Nephron (organoid): ENCODE data around the gene CEP78.

Experiments
- H3K27ac Mint-ChIP-seq, 3 experiments: 2 replicates each; pipeline ENCODE4 v1.8.0; 2020; ENCODE audit warnings: mixed read lengths in 3 of 3, mild to moderate bottlenecking in 2 of 3, moderate library complexity in 1 of 3
- H3K27me3 Mint-ChIP-seq: 2 replicates; pipeline ENCODE4 v1.8.0; 2021; ENCODE audit warnings: low read depth, mild to moderate bottlenecking, moderate library complexity, mixed read lengths
- H3K36me3 Mint-ChIP-seq: 2 replicates; pipeline ENCODE4 v1.8.0; 2020; ENCODE audit warnings: low read depth, mixed read lengths
- H3K4me1 Mint-ChIP-seq: 2 replicates; pipeline ENCODE4 v1.8.0; 2020; ENCODE audit warnings: mixed read lengths
- H3K4me3 Mint-ChIP-seq, 3 experiments: 2 replicates each; pipeline ENCODE4 v1.8.0; 2020; ENCODE audit warnings: mild to moderate bottlenecking in 3 of 3, mixed read lengths in 3 of 3, moderate library complexity in 2 of 3
- H3K9me3 Mint-ChIP-seq: 2 replicates; pipeline ENCODE4 v1.8.0; 2020; ENCODE audit warnings: mixed read lengths
- TF ChIP-seq, protein P1 (sequence below), 3 experiments: fragments of 200-600 bp; sonication (generic); IDR thresholded peaks; one replicate each; pipeline ENCODE4 v1.5.0; 2021; ENCODE audit warnings: antibody characterized with exemption in 3 of 3; ENCODE audit not compliant: unreplicated experiment in 3 of 3

CEP78 gene, protein sequence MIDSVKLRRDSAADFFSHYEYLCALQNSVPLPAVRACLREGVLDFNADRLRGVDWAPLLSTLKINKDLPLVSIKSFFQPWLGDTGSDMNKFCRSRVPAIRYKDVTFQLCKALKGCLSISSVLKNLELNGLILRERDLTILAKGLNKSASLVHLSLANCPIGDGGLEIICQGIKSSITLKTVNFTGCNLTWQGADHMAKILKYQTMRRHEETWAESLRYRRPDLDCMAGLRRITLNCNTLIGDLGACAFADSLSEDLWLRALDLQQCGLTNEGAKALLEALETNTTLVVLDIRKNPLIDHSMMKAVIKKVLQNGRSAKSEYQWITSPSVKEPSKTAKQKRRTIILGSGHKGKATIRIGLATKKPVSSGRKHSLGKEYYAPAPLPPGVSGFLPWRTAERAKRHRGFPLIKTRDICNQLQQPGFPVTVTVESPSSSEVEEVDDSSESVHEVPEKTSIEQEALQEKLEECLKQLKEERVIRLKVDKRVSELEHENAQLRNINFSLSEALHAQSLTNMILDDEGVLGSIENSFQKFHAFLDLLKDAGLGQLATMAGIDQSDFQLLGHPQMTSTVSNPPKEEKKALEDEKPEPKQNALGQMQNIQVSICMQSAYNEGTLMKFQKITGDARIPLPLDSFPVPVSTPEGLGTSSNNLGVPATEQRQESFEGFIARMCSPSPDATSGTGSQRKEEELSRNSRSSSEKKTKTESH

DNA sequence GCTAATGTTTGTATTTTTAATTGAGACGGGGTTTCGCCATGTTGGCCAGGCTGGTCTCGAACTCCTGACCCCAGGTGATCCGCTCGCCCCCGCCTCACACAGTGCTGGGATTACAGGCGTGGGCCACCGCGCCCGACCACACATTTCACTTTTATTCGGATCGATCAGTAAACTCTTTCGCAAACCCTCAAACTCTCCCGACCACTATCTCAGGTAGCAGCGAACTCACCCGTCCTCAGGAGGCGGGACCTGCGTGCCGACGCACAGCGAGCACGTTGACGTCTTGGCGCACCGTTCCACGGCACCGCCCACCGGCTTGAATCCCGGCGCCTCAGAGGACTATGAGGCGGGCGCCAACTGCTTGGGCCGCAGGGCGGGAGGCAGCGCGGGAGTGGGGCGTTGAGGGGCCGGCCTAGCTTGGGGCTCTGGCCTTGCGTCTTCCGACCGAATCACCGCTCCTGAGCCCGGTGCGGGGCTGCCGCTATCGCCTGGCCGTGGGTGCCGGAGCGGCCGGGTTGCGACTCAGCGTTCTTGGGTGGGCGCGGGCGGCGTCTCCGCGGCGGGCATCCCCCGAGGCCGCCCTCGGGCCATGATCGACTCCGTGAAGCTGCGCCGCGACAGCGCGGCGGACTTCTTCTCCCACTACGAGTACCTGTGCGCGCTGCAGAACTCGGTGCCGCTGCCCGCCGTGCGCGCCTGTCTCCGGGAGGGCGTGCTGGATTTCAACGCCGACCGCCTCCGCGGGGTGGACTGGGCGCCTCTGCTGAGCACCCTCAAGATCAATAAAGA lies at the start of gene CEP78:
Gene CEP78 (plus strand): TSS at position 314 of the 789 bp plus-strand sequence. CDS start 276 bp downstream, at position 590.
- Mint-ChIP-seq H3K9me3 (no peaks in the 10 kb centered on the region), H3K36me3 (peaks cover 17% of the 10 kb centered on the region), H3K4me1 (peaks cover 21% of the 10 kb centered on the region), H3K27me3 (no peaks in the 10 kb centered on the region), H3K27ac (peak within 1 kb of the TSS in 2 of 3 experiments; percentile 91 to 99), H3K4me3 (no peak within 1 kb of the TSS)
- TF ChIP-seq, protein P1, sequence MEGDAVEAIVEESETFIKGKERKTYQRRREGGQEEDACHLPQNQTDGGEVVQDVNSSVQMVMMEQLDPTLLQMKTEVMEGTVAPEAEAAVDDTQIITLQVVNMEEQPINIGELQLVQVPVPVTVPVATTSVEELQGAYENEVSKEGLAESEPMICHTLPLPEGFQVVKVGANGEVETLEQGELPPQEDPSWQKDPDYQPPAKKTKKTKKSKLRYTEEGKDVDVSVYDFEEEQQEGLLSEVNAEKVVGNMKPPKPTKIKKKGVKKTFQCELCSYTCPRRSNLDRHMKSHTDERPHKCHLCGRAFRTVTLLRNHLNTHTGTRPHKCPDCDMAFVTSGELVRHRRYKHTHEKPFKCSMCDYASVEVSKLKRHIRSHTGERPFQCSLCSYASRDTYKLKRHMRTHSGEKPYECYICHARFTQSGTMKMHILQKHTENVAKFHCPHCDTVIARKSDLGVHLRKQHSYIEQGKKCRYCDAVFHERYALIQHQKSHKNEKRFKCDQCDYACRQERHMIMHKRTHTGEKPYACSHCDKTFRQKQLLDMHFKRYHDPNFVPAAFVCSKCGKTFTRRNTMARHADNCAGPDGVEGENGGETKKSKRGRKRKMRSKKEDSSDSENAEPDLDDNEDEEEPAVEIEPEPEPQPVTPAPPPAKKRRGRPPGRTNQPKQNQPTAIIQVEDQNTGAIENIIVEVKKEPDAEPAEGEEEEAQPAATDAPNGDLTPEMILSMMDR (IDR thresholded peaks at IDR 0.05; ENCODE audit: unreplicated experiment in 3 of 3), result no peak

DNA sequence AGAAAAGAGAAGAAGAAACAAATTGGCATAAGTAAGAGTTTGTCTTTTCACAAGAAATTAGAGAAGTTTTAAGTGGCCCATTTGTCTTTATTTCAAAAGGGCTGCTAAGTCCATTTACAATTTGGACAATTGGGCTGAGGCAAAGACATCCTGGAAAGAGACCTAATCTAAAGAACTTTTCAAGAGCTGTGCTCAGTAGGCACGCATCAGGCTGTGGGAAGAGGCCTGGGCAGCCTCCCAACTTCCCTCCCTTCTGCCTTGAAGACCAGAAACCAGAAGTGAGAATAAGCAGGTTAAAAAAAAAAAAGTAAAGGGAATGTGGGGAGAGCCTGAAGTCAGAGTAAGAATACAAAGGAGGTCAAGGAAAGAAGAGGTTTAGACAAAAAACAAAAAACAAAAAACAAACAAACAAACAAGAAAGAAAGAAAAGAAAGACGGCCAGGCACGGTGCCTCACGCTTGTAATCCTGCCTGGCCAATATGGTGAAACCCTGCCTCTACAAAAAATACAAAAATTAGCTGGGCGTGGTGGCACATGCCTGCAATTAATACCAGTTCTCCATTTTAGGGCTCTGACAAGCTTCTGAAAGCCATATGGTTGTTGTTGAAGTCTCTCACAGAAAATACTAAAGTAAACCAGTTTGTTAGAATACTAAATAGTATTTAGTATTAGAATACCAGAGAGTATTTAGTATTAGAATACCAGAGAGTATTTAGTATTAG lies 48.0 kb upstream of the CEP78 start:
- Mint-ChIP-seq H3K36me3 (no peaks in the 10 kb centered on the region), H3K27ac (no peak overlapping the region), H3K4me3 (no peak overlapping the region), H3K27me3 (no peaks in the 10 kb centered on the region), H3K9me3 (no peaks in the 10 kb centered on the region), H3K4me1 (no peaks in the 10 kb centered on the region)
- TF ChIP-seq, protein P1 (IDR thresholded peaks at IDR 0.05; ENCODE audit: unreplicated experiment in 3 of 3), result no peak

DNA sequence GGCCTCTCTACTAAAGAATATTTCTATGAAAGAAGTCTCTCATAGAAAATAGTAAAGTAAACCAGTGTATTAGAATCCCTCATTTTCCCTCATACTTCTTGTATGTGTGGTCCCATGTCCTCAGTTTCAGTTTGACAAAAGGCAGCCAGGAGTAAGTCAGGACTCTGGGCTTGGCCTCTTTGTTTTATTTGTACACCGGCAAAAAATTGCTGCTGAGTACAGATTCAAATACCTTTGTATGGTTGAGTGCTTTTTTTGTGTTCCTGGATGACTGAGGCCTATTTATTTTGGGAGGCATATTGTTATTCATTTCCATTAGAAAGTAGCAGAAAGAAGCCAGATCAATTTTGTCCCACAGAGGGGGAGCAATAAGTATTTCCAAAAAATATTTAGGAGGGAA lies 47.3 kb upstream of the CEP78 start:
- TF ChIP-seq, protein P1 (IDR thresholded peaks at IDR 0.05; ENCODE audit: unreplicated experiment in 3 of 3), result no peak
- no peaks in the 10 kb centered on the region for H3K36me3 Mint-ChIP-seq
- no peaks in the 10 kb centered on the region for H3K27me3 Mint-ChIP-seq
- no peaks in the 10 kb centered on the region for H3K9me3 Mint-ChIP-seq
- no peaks in the 10 kb centered on the region for H3K4me1 Mint-ChIP-seq
- H3K27ac Mint-ChIP-seq, result no peak overlapping the region
- H3K4me3 Mint-ChIP-seq, result no peak overlapping the region

DNA sequence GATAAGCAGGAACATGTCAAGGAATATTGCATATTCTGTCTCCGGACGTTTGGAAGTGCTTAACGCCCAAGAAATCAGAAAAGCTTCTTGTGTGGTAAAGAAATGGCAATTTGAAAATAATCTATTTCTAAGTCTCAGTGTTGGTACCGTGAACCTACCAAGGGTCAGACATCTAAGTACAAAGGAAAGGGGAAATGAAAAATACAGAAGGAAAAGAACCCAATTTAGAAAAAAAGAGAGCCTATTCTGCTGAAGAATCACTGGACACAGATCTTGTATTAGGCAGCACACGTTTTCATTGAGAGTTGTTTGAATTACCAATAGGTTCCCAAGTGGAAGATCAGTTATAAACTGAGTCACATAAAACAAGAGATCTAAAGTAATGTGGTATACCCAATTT lies 46.9 kb upstream of the CEP78 start:
- H3K27ac Mint-ChIP-seq, result no peak overlapping the region
- no peaks in the 10 kb centered on the region for H3K27me3 Mint-ChIP-seq
- H3K36me3 Mint-ChIP-seq, result no peaks in the 10 kb centered on the region
- H3K4me1 Mint-ChIP-seq, result no peaks in the 10 kb centered on the region
- no peaks in the 10 kb centered on the region for H3K9me3 Mint-ChIP-seq
- TF ChIP-seq, protein P1 (IDR thresholded peaks at IDR 0.05; ENCODE audit: unreplicated experiment in 3 of 3), result no peak
- no peak overlapping the region for H3K4me3 Mint-ChIP-seq

DNA sequence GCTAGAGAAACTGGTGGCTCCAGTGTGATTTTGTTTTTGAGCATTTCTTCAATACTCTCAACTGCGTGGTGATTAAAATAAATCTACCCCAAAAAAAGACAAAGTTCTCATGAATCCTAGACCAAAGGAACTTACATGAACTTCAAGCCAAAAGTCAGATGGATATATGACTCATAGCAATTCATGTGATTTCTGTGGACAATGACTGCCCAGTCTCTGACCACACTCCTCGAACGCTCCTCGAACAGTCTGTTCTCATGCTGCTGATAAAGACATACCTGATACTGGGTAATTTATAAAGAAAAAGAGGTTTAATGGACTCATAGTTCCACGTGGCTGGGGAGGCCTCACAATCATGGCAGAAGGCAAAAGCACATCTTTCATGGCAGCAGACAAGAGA lies 46.4 kb upstream of the CEP78 start:
- TF ChIP-seq, protein P1 (IDR thresholded peaks at IDR 0.05; ENCODE audit: unreplicated experiment in 3 of 3), result no peak
- no peaks in the 10 kb centered on the region for H3K9me3 Mint-ChIP-seq
- H3K4me3 Mint-ChIP-seq, result no peak overlapping the region
- no peaks in the 10 kb centered on the region for H3K27me3 Mint-ChIP-seq
- H3K4me1 Mint-ChIP-seq, result no peaks in the 10 kb centered on the region
- no peaks in the 10 kb centered on the region for H3K36me3 Mint-ChIP-seq
- H3K27ac Mint-ChIP-seq, result no peak overlapping the region
